SK-N-SH (cell line): ENCODE measurements around the gene HOXD10. TPM values are rescaled to one million over a fixed set of nuclear protein-coding genes. Genes with fewer than 3 reads are reported as not detected.
A peak's percentile ranks its signal among the peaks of the same experiment; 100 is the strongest.

Source experiments
- CTCF ChIA-PET: fragments of 300-600, 350-600 bp; formaldehyde crosslinking; extraction: SDS; loops from one replicate; lab custom pipeline; 2021; lab: Yijun Ruan, JAX
- POLR2A ChIA-PET: fragments of 350-600 bp; sonication (Branson Sonifier 250); formaldehyde crosslinking; extraction: SDS; loops from one replicate; lab custom pipeline; 2020; ENCODE audit warnings: antibody characterized with exemption, inconsistent platforms; lab: Yijun Ruan, JAX
- DNase-seq: peaks from one replicate; pipeline ENCODE4 v3.0.0; 2012
- H2AFZ ChIP-seq: fragments of 200-600 bp; sonication (generic); 2 replicates; pipeline ENCODE4 v1.8.1; 2016; ENCODE audit warnings: antibody characterized with exemption, mild to moderate bottlenecking, low read depth
- H3F3A ChIP-seq: fragments of 200-600 bp; sonication (generic); replicated peaks from 2 replicates; pipeline ENCODE3; 2016; ENCODE audit warnings: antibody characterized with exemption, mild to moderate bottlenecking; ENCODE audit not compliant: insufficient read depth
- H3K27ac ChIP-seq, 2 experiments: fragments of 200-500 bp in 1 of 2; fragments of 200-600 bp in 1 of 2; sonication (Bioruptor generic) in 1 of 2; sonication (generic), shearing (Covaris generic) in 1 of 2; 2 replicates each; pipeline versions ENCODE4 v1.5.1 to v1.6.1; 2014 to 2016; ENCODE audit warnings: low read depth in 2 of 2, inconsistent platforms in 1 of 2, low read length in 1 of 2, mild to moderate bottlenecking in 1 of 2, mixed read lengths in 1 of 2
- H3K27me3 ChIP-seq: fragments of 200-600 bp; sonication (generic), shearing (Covaris generic); 2 replicates; pipeline ENCODE4 v1.6.1; 2016; ENCODE audit warnings: mixed run types; ENCODE audit not compliant: insufficient read depth
- H3K36me3 ChIP-seq, 2 experiments: fragments of 200-500 bp in 1 of 2; fragments of 200-600 bp in 1 of 2; sonication (Bioruptor generic) in 1 of 2; sonication (generic) in 1 of 2; replicated peaks in 1 of 2; 2 replicates each; pipeline versions ENCODE3 to v1.5.1; 2014 to 2016; ENCODE audit warnings: low read length in 1 of 2, mild to moderate bottlenecking in 1 of 2; ENCODE audit not compliant: insufficient read depth in 2 of 2, control insufficient read depth in 1 of 2
- H3K4me1 ChIP-seq, 2 experiments: fragments of 200-500 bp in 1 of 2; fragments of 200-600 bp in 1 of 2; sonication (Bioruptor generic) in 1 of 2; sonication (generic), shearing (Covaris generic) in 1 of 2; 2 replicates each; pipeline versions ENCODE4 v1.5.1 to v1.6.1; 2014 to 2016; ENCODE audit warnings: low read depth in 1 of 2, low read length in 1 of 2, mixed run types in 1 of 2; ENCODE audit not compliant: insufficient read depth in 2 of 2, control insufficient read depth in 1 of 2
- H3K4me2 ChIP-seq: fragments of 200-600 bp; sonication (generic), shearing (Covaris generic); 2 replicates; pipeline ENCODE4 v1.6.1; 2017; ENCODE audit warnings: mixed run types
- H3K4me3 ChIP-seq, 2 experiments: fragments of 200-500 bp in 1 of 2; fragments of 200-600 bp in 1 of 2; sonication (Bioruptor generic) in 1 of 2; sonication (generic), shearing (Covaris generic) in 1 of 2; 2 replicates each; pipeline versions ENCODE4 v1.5.1 to v1.8.1; 2014 to 2016; ENCODE audit warnings: low read depth in 2 of 2, inconsistent platforms in 1 of 2, low read length in 1 of 2, mild to moderate bottlenecking in 1 of 2, mixed read lengths in 1 of 2, moderate library complexity in 1 of 2
- H3K79me2 ChIP-seq: fragments of 200-600 bp; sonication (generic); 2 replicates; pipeline ENCODE4 v1.8.1; 2017; ENCODE audit warnings: mild to moderate bottlenecking; ENCODE audit not compliant: insufficient read depth
- H3K9ac ChIP-seq: fragments of 200-600 bp; sonication (generic); 2 replicates; pipeline ENCODE4 v1.6.1; 2017; ENCODE audit warnings: mixed run types
- H3K9me2 ChIP-seq: fragments of 200-600 bp; sonication (generic); 2 replicates; pipeline ENCODE4 v1.6.1; 2017; ENCODE audit warnings: mixed run types
- H3K9me3 ChIP-seq: fragments of 200-600 bp; sonication (generic); 2 replicates; pipeline ENCODE4 v1.6.1; 2017; ENCODE audit warnings: mixed run types, mild to moderate bottlenecking, moderate library complexity
- H4K20me1 ChIP-seq: fragments of 200-600 bp; sonication (generic); 2 replicates; pipeline ENCODE4 v1.6.1; 2017; ENCODE audit warnings: mild to moderate bottlenecking, mixed run types; ENCODE audit not compliant: insufficient read depth
- CHD2 ChIP-seq: fragments of 150-350 bp; IDR thresholded peaks from 2 replicates; pipeline ENCODE4 v1.6.1; 2018; ENCODE audit warnings: low read length; ENCODE audit not compliant: partially characterized antibody
- ELF1 ChIP-seq: IDR thresholded peaks from 2 replicates; pipeline ENCODE4 v1.4.0; 2012
- EZH2phosphoT487 ChIP-seq: fragments of 200-600 bp; sonication (generic); IDR thresholded peaks from 2 replicates; pipeline ENCODE4 v1.6.1; 2017; ENCODE audit warnings: low read depth, mixed run types, mild to moderate bottlenecking, antibody characterized with exemption, moderate library complexity, borderline replicate concordance
- FOSL2 ChIP-seq: IDR thresholded peaks from 2 replicates; pipeline ENCODE4 v1.4.0; 2012; ENCODE audit warnings: low read depth, mild to moderate bottlenecking, moderate library complexity, borderline replicate concordance
- FOXJ3 ChIP-seq: sonication (generic); formaldehyde crosslinking; IDR thresholded peaks from 2 replicates; pipeline ENCODE4 v1.5.1; 2020; ENCODE audit warnings: mild to moderate bottlenecking, missing genetic modification reagents
- FOXM1 ChIP-seq: IDR thresholded peaks from 2 replicates; pipeline ENCODE4 v1.4.0; 2012; ENCODE audit warnings: low read depth, mild to moderate bottlenecking
- GABPA ChIP-seq: IDR thresholded peaks from 2 replicates; pipeline ENCODE4 v1.4.0; 2012; ENCODE audit warnings: low read depth, mild to moderate bottlenecking
- GATA2 ChIP-seq: sonication (generic); formaldehyde crosslinking; IDR thresholded peaks from 2 replicates; pipeline ENCODE4 v1.5.0; 2020; ENCODE audit warnings: mild to moderate bottlenecking, missing genetic modification reagents
- JUND ChIP-seq: IDR thresholded peaks from 2 replicates; pipeline ENCODE4 v1.4.0; 2012
- MAX ChIP-seq: IDR thresholded peaks from 2 replicates; pipeline ENCODE4 v1.4.0; 2012; ENCODE audit warnings: low read depth
- MEF2A ChIP-seq: IDR thresholded peaks from 2 replicates; pipeline ENCODE4 v1.4.0; 2012; ENCODE audit warnings: low read depth, borderline replicate concordance
- NRF1 ChIP-seq: IDR thresholded peaks from 2 replicates; pipeline ENCODE4 v1.6.1; 2012; ENCODE audit warnings: low read depth, mild to moderate bottlenecking, low read length
- PBX3 ChIP-seq: IDR thresholded peaks from 2 replicates; pipeline ENCODE4; 2012
- POLR2AphosphoS5 ChIP-seq: IDR thresholded peaks from 2 replicates; pipeline ENCODE4 v1.6.1; 2012; ENCODE audit warnings: low read depth, low read length
- RCOR1 ChIP-seq: fragments of 150-350 bp; IDR thresholded peaks from 2 replicates; pipeline ENCODE4 v1.6.1; 2017; ENCODE audit warnings: antibody characterized with exemption, low read length
- RFX5 ChIP-seq: IDR thresholded peaks from 2 replicates; pipeline ENCODE4 v1.6.1; 2012; ENCODE audit warnings: mild to moderate bottlenecking, improper control_type of control experiment, low read length
- RXRA ChIP-seq: IDR thresholded peaks from 2 replicates; pipeline ENCODE4 v1.4.0; 2012; ENCODE audit warnings: low read depth, mild to moderate bottlenecking, borderline replicate concordance
- SIN3A ChIP-seq: IDR thresholded peaks from 2 replicates; pipeline ENCODE4 v1.6.1; 2012; ENCODE audit warnings: low read depth, mild to moderate bottlenecking, low read length, moderate library complexity, borderline replicate concordance
- SMC3 ChIP-seq: IDR thresholded peaks from 2 replicates; pipeline ENCODE4 v1.6.1; 2012; ENCODE audit warnings: low read depth, low read length, improper control_type of control experiment
- TAF1 ChIP-seq: IDR thresholded peaks from 2 replicates; pipeline ENCODE4 v1.6.1; 2012; ENCODE audit warnings: low read depth, mild to moderate bottlenecking, low read length, moderate library complexity, borderline replicate concordance
- TCF12 ChIP-seq: IDR thresholded peaks from 2 replicates; pipeline ENCODE4 v1.4.0; 2012
- TEAD4 ChIP-seq: IDR thresholded peaks from 2 replicates; pipeline ENCODE4 v1.4.0; 2012; ENCODE audit warnings: mild to moderate bottlenecking, borderline replicate concordance; ENCODE audit not compliant: insufficient read depth
- USF1 ChIP-seq: IDR thresholded peaks from 2 replicates; pipeline ENCODE4 v1.4.0; 2012; ENCODE audit warnings: low read depth, borderline replicate concordance
- YY1 ChIP-seq: IDR thresholded peaks from 2 replicates; pipeline ENCODE4 v1.4.0; 2012; ENCODE audit warnings: low read depth, mild to moderate bottlenecking
- WGBS: methylation state at CpG from one replicate; pipeline ENCODE4 v1.1.6; 2017; ENCODE audit warnings: low lambda C conversion rate; 5-methylcytosine and 5-hydroxymethylcytosine counted together
- polyA plus RNA-seq, 3 experiments: library from polyadenylated mRNA; depleted of rRNA; stranded (reverse); fragments of >200 nt; gene quantifications; 2 replicates each; pipeline ENCODE4 v1.2.3, GENCODE V29; 2012
- TF ChIP-seq, protein P1 (sequence below): fragments of 150-350 bp; IDR thresholded peaks from 2 replicates; pipeline ENCODE4 v1.6.1; 2016; ENCODE audit warnings: mild to moderate bottlenecking, low read depth, low read length
- TF ChIP-seq, protein P2 (sequence below): IDR thresholded peaks from 2 replicates; pipeline ENCODE4 v1.6.1; 2012; ENCODE audit warnings: mild to moderate bottlenecking, low read depth, low read length, moderate library complexity

Gene HOXD10
- polyA plus RNA-seq, 1 of the 3 experiments (the other 2 are of a cell fraction): 0.10 TPM

- peak within 1 kb of the TSS; percentile 69 for H3K4me3 ChIP-seq
- H3K9me2 ChIP-seq: no peaks in the 10 kb centered on the region
- peaks cover 10% of the 10 kb centered on the region for H3K79me2 ChIP-seq
- H2AFZ ChIP-seq: peak within 1 kb of the TSS; percentile 53
- CTCF ChIA-PET: interaction anchor here (0.9 to 26.1 kb wide), 7 partner anchors 9 to 1020 kb away, joined by 3 to 1047 read pairs (median 111); partner anchors contain the start of gene HOXD10
- peaks cover 13% of the 10 kb centered on the region for H3F3A ChIP-seq
- H3K4me2 ChIP-seq: peak within 1 kb of the TSS; percentile 85
- DNase-seq: peak; percentile 88
- H3K9ac ChIP-seq: peak within 1 kb of the TSS; percentile 66
- H3K4me1 ChIP-seq: peaks cover 19 to 30% of the 10 kb centered on the region in 2 experiments; a peak in 3 of 4 replicates
- no peaks in the 10 kb centered on the region for H3K9me3 ChIP-seq
- POLR2A ChIA-PET: interaction anchor here (1.6 to 6.3 kb wide), 4 partner anchors 326 to 509 kb away, joined by 7 to 45 read pairs (median 24); no protein-coding TSS in a partner anchor
- peak within 1 kb of the TSS; percentile 62 to 63 for H3K27ac ChIP-seq
- no peaks in the 10 kb centered on the region for H3K27me3 ChIP-seq
- no peaks in the 10 kb centered on the region for H3K36me3 ChIP-seq
- WGBS: 49% methylated on average over 31 of the region's 64 CpGs
- H4K20me1 ChIP-seq: no peaks in the 10 kb centered on the region
- TF ChIP-seq TEAD4: peak; percentile 48; the same call in 1 of the 2 replicates
- TF ChIP-seq FOSL2: no peak
- no peak for TF ChIP-seq GABPA
- TF ChIP-seq ELF1: no peak
- peak; percentile 97 for TF ChIP-seq CHD2
- peak; percentile 47 for TF ChIP-seq POLR2AphosphoS5
- TF ChIP-seq, protein P1, sequence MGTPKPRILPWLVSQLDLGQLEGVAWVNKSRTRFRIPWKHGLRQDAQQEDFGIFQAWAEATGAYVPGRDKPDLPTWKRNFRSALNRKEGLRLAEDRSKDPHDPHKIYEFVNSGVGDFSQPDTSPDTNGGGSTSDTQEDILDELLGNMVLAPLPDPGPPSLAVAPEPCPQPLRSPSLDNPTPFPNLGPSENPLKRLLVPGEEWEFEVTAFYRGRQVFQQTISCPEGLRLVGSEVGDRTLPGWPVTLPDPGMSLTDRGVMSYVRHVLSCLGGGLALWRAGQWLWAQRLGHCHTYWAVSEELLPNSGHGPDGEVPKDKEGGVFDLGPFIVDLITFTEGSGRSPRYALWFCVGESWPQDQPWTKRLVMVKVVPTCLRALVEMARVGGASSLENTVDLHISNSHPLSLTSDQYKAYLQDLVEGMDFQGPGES: no peak
- TF ChIP-seq NRF1: no peak
- TF ChIP-seq JUND: peak; percentile 25; the same call in 1 of the 2 replicates
- TF ChIP-seq MAX: peak; percentile 90
- TF ChIP-seq SIN3A: peak; percentile 66; the same call in 1 of the 2 replicates
- TF ChIP-seq SMC3: peak; percentile 32; the same call in 1 of the 2 replicates
- TF ChIP-seq RFX5: no peak
- TF ChIP-seq GATA2 (CRISPR knock-in tag): peak; percentile 28; the same call in 1 of the 2 replicates
- TF ChIP-seq FOXM1: no peak
- 0 out of 2 replicates have a peak, but pooled peaks have one; percentile 29 for TF ChIP-seq YY1
- peak; percentile 88 for TF ChIP-seq PBX3
- TF ChIP-seq RCOR1: peak; percentile 64
- no peak for TF ChIP-seq RXRA
- peak; percentile 85 for TF ChIP-seq TAF1
- TF ChIP-seq TCF12: peak; percentile 16; the same call in 1 of the 2 replicates
- TF ChIP-seq EZH2phosphoT487: no peak
- peak; percentile 48; the same call in 1 of the 2 replicates for TF ChIP-seq FOXJ3 (CRISPR knock-in tag)
- TF ChIP-seq USF1: no peak
- TF ChIP-seq, protein P2, sequence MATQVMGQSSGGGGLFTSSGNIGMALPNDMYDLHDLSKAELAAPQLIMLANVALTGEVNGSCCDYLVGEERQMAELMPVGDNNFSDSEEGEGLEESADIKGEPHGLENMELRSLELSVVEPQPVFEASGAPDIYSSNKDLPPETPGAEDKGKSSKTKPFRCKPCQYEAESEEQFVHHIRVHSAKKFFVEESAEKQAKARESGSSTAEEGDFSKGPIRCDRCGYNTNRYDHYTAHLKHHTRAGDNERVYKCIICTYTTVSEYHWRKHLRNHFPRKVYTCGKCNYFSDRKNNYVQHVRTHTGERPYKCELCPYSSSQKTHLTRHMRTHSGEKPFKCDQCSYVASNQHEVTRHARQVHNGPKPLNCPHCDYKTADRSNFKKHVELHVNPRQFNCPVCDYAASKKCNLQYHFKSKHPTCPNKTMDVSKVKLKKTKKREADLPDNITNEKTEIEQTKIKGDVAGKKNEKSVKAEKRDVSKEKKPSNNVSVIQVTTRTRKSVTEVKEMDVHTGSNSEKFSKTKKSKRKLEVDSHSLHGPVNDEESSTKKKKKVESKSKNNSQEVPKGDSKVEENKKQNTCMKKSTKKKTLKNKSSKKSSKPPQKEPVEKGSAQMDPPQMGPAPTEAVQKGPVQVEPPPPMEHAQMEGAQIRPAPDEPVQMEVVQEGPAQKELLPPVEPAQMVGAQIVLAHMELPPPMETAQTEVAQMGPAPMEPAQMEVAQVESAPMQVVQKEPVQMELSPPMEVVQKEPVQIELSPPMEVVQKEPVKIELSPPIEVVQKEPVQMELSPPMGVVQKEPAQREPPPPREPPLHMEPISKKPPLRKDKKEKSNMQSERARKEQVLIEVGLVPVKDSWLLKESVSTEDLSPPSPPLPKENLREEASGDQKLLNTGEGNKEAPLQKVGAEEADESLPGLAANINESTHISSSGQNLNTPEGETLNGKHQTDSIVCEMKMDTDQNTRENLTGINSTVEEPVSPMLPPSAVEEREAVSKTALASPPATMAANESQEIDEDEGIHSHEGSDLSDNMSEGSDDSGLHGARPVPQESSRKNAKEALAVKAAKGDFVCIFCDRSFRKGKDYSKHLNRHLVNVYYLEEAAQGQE: peak; percentile 69; the same call in 1 of the 2 replicates
- TF ChIP-seq MEF2A: peak; percentile 36; the same call in 1 of the 2 replicates
Measured at GRCh38 chr2:176128982-176129796, 12.6 kb downstream of the HOXD10 start, which contains the start of gene HOXD8. HOXD8 (plus strand) TSS chr2:176129705; CDS start chr2:176130367, 662 bp downstream.
